ENCODE measurements around the gene TAP1. TPM values are rescaled to one million over a fixed set of nuclear protein-coding genes. Genes with fewer than 3 reads are reported as not detected.

Gene TAP1
- total RNA-seq, 4 donors from 2014 or later, result 30.5 to 128 (median 55.6) TPM

DNA sequence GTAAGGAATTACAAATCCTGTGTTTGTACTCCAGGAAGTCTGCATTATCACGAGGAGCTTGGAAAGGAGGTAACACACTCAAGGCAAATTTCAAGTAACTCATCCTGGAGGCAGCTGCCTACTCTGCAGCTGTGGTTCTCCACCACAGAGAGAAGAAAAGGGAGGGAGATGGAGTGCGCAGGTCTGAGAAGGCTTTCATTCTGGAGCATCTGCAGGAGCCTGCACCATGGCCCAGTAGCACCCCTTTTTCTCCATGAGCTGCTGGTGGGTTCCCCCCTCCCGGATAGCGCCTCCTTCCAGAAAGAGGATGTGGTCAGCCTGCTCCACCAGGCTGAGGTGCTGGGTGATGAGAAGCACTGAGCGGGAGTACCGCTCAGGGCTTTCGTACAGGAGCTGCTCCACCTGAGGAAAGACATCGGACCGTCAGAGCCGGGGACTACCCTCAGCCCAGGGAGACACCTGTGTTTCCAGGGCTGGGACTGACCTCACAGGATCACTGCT is 8.1 kb downstream of the TAP1 start:
- DNase-seq (ENCODE audit: low spot score) (no peak), ATAC-seq (ENCODE audit: low FRiP score) (no peak)
- no peak for TF ChIP-seq CTCF (IDR thresholded peaks at IDR 0.05)

GRCh38 chr6:32844839-32845383 is 8.6 kb downstream of the TAP1 start:
- no peak for DNase-seq (ENCODE audit: low spot score)
- ATAC-seq (ENCODE audit: low FRiP score), result no peak
- TF ChIP-seq CTCF (IDR thresholded peaks at IDR 0.05), result no peak

DNA sequence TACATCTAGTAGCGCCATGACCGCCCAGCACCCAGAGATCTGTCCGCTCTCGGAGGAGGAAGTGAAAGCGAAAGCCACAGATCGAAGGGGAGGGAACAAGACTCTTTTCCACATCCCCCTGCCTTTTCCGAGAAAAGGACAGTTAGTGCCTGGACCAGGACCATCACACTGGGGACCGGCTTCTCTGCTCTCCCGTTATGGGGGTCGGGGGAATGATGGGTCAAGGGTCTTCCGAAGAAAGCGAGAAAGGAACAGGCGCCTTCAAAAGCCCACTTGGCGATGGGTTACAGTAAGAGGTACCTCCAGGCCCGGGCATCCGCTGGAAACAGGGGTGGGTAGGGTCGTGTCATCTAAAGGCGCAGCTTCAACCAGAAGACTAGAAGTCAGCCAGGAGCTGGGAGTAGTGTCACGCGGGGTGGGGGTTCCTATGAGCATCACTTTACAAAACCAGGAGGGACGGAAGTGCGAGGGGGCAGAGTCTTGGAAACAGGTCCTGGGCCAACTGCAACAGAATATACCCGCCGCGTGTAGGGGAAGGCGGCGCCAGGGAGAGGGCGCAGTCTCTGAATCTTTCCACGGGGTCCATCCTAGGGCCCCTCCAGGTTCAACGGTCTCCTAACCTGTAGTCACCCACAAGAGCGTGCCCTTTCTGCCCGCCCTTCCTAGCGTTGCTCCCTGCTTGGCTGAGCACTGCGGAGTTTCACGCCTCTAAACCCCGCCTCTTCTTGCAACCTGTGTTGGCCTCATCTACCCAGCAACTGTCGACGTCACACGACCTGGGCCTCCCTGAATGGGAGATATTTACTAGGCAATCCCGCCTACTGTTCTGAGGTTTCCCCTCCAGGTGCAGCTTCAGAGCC is 9.3 kb downstream of the TAP1 start, which contains the start of gene PSMB8:
Gene PSMB8, minus strand, starts transcription at position 69 of the 860 bp plus-strand sequence. Its CDS starts 51 bp downstream, at position 18.
- TF ChIP-seq CTCF (IDR thresholded peaks at IDR 0.05), result no peak
- DNase-seq (ENCODE audit: low spot score) (peak; percentile 99), ATAC-seq (ENCODE audit: low FRiP score) (peak; percentile 98)

DNA sequence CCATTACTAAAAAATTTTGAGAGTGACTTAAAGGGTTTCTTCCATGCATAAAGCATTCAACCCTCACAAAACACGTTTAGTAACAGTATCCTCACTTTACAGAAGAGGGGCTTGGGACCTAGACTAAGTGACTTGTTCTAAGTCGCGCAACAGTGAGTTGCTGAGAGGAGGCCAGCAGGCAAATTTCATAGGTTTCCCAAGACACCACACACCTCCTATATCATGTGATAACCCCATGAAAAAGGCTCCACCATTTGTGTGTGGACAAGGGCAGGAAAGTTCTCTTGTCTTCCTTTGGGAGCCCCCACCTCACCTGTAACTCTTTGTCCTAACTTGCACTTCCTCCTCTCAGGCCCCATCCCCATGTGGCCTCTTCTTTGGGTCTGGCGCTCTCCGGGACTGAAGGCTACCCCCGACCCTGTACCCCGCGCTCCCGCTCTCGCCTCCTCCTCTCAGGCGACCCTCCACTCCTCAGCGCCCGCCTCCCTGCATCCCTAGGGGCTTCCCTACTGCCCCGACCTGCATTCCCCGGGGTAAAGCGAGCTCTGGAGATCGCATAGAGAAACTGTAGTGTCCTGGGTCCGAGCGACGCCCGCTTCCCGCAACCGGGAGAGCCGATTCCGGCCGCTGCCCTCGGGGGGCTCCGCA is 10.0 kb downstream of the TAP1 start:
- TF ChIP-seq CTCF (IDR thresholded peaks at IDR 0.05), result no peak
- no peak for DNase-seq (ENCODE audit: low spot score)

GRCh38 chr6:32842690-32843089 is 10.8 kb downstream of the TAP1 start:
- no peak for ATAC-seq (ENCODE audit: low FRiP score)
- TF ChIP-seq CTCF (IDR thresholded peaks at IDR 0.05), result no peak
- DNase-seq (ENCODE audit: low spot score), result no peak

More for the DNA sequence above, 10.0 kb downstream of the TAP1 start:
- ATAC-seq (ENCODE audit: low FRiP score), result no peak

DNA sequence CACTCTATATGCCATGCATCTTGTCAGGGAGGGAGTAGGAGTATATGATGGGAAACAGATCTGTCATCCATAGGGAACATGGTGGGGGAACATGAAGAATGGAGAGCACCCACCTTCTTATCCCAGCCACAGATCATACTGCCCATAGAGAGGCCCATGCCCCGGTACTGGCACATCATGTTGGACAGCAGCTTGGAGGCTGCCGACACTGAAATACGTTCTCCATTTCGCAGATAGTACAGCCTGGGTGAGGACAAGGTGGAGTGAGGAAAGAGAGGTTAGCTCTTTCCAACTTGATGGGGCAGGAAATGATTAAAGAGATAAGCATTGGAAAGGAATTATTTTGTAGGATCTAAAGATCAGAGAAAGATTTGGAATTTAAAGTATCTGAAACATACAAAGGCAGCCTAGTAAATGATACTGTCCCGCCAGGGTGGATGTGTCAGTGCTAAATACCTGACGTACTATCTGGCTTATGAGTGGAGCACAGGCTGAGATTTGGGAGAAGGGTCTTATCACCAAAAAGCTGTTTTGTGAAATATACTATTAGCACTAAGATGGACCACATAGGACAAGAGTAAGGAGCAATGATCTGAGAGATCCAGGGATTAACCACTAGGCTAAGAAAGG is 11.4 kb downstream of the TAP1 start:
- no peak for TF ChIP-seq CTCF (IDR thresholded peaks at IDR 0.05)
- DNase-seq (ENCODE audit: low spot score) (no peak), ATAC-seq (ENCODE audit: low FRiP score) (no peak)
